Measurements from ENCODE around the gene SCEL.
"Not testable (repeated sequence)": the region's sequence is repeated elsewhere in the genome, so short reads cannot be mapped to it uniquely, and the experiment has no call there.

SCEL gene
- 0 reads per million in 2 experiments for total RNA-seq

GRCh38 chr13:77535448-77535847, at the start of gene SCEL:
SCEL (plus strand) TSS chr13:77535706; CDS start chr13:77555876, 20,170 bp downstream.
- no peak for DNase-seq (ENCODE audit: low read depth)

- DNase-seq (ENCODE audit: low read depth) = no peak
Observed at GRCh38 chr13:77489566-77490337, 45.8 kb upstream of the SCEL start.

- DNase-seq (ENCODE audit: low read depth) = no peak
Observed at GRCh38 chr13:77492982-77493381, 42.5 kb upstream of the SCEL start.

- no peak for DNase-seq (ENCODE audit: low read depth)
Observed at GRCh38 chr13:77494226-77494625, 41.3 kb upstream of the SCEL start.

- DNase-seq (ENCODE audit: low read depth) = no peak
Observed at GRCh38 chr13:77497350-77497749, 38.2 kb upstream of the SCEL start.

- no peak for DNase-seq (ENCODE audit: low read depth)
Observed at GRCh38 chr13:77497835-77498234, 37.7 kb upstream of the SCEL start.

- no peak for DNase-seq (ENCODE audit: low read depth)
Observed at GRCh38 chr13:77502104-77502720, 33.3 kb upstream of the SCEL start.

GRCh38 chr13:77503398-77503797, 32.1 kb upstream of the SCEL start:
- DNase-seq (ENCODE audit: low read depth) = no peak

GRCh38 chr13:77506874-77507273, 28.6 kb upstream of the SCEL start:
- no peak for DNase-seq (ENCODE audit: low read depth)

- no peak for DNase-seq (ENCODE audit: low read depth)
Observed at GRCh38 chr13:77507931-77508776, 27.4 kb upstream of the SCEL start.

GRCh38 chr13:77508959-77509620, 26.4 kb upstream of the SCEL start:
- DNase-seq (ENCODE audit: low read depth) = no peak

GRCh38 chr13:77510156-77510555, 25.4 kb upstream of the SCEL start:
- no peak for DNase-seq (ENCODE audit: low read depth)

GRCh38 chr13:77511552-77511951, 24.0 kb upstream of the SCEL start:
- DNase-seq (ENCODE audit: low read depth) = no peak

- no peak for DNase-seq (ENCODE audit: low read depth)
Observed at GRCh38 chr13:77513719-77514335, 21.7 kb upstream of the SCEL start.

- DNase-seq (ENCODE audit: low read depth) = no peak
Observed at GRCh38 chr13:77514336-77514726, 21.2 kb upstream of the SCEL start.

GRCh38 chr13:77515785-77516184, 19.7 kb upstream of the SCEL start:
- no peak for DNase-seq (ENCODE audit: low read depth)

- DNase-seq (ENCODE audit: low read depth) = no peak
Observed at GRCh38 chr13:77516342-77516789, 19.1 kb upstream of the SCEL start.

- DNase-seq (ENCODE audit: low read depth) = no peak
Observed at GRCh38 chr13:77518266-77518665, 17.2 kb upstream of the SCEL start.

- DNase-seq (ENCODE audit: low read depth) = not testable (repeated sequence)
Observed at GRCh38 chr13:77519396-77519795, 16.1 kb upstream of the SCEL start.

- DNase-seq (ENCODE audit: low read depth) = no peak
Observed at GRCh38 chr13:77519808-77520207, 15.7 kb upstream of the SCEL start.

- DNase-seq (ENCODE audit: low read depth) = no peak
Observed at GRCh38 chr13:77521194-77521593, 14.3 kb upstream of the SCEL start.

All from T follicular helper cell (primary cell).